Hematopoietic multipotent progenitor cell treated with erythropoietin and hydrocortisone succinate and interleukin-3 and kit ligand, for 6 days (in vitro differentiated cells): ENCODE data around the gene EME1.
"Not testable (repeated sequence)": the region's sequence is repeated elsewhere in the genome, so short reads cannot be mapped to it uniquely, and the experiment has no call there.

Experiments used
- DNase-seq: peaks from one replicate; pipeline ENCODE4 v3.0.0-alpha.2; 2015

Gene EME1

DNA sequence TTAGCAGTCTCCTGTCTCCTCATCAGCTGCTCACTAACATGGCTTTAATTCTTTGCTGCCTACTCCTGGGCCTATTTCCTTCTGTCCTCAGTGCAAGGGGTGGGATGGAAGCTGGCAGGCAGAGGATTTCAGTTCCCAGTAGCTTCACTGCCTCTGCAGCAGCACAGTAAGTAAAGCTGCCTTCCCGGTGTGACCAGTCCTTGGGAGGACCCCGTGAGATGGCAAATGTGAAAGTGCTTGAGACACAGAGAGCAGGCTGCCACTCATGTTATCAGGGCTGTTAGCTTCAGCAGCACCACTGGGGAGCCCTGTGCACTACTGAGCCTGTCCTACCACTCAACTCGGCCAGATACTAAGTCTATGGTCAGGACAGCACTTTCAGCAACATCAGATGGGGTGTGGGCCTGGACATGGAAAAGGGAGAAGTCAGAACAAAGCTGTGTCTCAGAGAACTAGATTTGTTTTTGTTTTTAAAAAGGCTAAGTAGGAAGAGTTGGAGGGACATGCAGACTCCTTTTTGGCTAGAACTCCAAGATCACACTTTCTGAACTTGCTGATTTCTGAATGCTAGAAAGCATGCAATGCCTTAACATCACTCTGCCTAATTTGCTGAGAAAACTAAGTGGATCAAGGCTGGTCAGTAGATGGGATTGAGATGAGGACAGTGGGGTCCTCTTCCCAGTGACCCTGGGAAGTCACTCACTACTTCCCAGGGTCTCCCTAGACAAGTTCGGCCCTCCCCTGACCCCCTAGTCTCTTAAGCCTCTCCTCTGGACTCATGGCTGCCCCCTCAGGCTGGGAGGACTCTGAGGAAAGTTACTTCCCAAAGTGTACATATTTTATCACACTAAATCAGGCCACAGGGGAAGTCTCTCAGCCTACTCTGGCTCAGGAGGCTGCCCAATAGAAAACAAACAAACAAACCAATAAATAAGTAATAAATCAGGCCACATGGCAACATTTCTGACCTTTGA, 54.1 kb downstream of the EME1 start:
- peak; percentile 73 for DNase-seq

DNA sequence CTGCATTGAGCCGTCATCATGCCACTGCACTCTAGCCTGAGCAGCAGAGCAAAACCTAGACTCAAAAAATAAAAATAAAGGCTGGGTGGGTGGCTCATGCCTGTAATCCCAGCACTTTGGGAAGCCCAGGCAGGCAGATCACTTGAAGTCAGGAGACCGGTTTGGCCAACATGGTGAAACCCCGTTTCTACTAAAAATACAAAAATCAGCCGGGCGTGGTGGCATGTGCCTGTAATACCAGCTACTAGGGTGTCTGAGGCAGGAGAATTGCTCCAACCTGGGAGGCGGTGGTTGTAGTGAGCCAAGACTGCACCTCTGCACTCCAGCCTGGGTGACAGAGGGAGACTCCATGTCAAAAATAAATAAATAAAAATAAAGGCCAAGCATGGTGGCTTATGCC, 55.1 kb downstream of the EME1 start:
- DNase-seq: not testable (repeated sequence)

DNA sequence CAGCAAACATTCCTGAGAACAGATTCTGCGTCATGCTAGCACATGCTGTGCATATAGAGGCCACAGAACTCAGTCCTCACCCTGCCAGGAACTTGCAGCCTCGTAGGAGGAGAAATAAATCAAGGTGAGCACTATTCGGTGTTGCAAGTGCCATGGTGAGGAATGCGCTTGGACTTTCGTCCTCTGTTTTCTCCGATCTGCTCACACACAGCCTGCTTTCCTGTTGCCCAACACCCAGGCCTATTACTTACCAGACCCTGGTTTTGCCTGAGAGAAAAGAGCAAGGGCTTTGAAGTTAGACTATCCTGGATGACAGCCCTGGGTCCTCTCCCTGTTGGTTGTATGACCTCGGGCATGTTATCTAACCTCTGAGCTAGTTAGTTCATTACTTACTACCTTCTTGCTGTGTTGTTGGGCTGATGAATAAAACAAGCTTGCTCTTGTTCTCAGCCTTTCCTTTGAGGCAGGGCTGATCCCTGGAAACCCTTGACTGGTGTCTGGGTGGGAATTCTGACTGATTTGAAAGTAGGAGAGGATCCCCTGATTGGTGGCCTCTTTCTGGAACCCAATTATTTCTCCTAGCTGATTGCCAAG, 55.9 kb downstream of the EME1 start:
- DNase-seq: no peak

DNA sequence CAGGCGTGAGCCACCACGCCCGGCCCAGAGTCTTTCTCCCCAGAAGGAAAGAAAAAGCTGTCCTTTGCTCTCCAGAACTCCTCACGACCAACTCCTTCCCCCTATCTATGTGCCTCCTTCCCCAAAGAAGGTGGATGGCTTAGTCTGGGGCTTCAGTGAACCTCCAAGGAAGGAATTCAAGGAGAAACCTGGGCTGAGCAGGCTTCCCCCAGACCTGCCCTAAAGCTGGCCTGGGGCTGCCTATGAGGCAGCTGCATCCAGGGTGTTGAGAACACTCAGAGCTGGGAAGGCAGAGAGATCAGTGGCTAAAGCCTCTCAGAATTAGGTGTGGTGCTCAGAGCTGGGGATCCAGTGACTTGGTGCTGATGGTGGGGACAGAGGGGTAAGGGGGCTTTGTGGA, 56.8 kb downstream of the EME1 start:
- no peak for DNase-seq
